Amniotic stem cell (primary cell): ENCODE measurements around the gene IL1RAPL1.
A peak's percentile ranks its signal among the peaks of the same experiment; 100 is the strongest.
"Not testable (repeated sequence)": the region's sequence is repeated elsewhere in the genome, so short reads cannot be mapped to it uniquely, and the experiment has no call there.

Experiments
- DNase-seq: peaks from one replicate; lab custom pipeline; 2025; lab: John Stamatoyannopoulos, UW

Gene IL1RAPL1

GRCh38 chrX:28787206-28787605 is 200.0 kb downstream of the IL1RAPL1 start:
- DNase-seq = peak; percentile 11

DNA sequence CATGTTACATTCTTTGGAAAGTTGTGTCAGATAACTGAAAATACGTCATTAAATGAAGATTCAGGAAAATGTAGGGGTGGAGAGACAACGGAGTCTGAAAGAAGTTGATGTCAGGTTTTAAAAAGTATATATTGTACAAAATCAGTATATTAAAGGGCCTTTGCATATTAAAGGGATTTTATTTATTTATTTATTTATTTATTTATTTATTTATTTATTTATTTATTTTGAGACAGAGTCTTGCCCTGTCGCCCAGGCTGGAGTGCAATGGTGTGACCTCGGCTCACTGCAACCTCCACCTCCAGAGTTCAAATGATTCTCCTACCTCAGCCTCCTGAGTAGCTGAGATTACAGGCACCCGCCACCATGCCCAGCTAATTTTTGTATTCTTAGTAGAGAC is 213.4 kb downstream of the IL1RAPL1 start:
- not testable (repeated sequence) for DNase-seq

GRCh38 chrX:28802625-28803024 is 215.4 kb downstream of the IL1RAPL1 start:
- DNase-seq = no peak

DNA sequence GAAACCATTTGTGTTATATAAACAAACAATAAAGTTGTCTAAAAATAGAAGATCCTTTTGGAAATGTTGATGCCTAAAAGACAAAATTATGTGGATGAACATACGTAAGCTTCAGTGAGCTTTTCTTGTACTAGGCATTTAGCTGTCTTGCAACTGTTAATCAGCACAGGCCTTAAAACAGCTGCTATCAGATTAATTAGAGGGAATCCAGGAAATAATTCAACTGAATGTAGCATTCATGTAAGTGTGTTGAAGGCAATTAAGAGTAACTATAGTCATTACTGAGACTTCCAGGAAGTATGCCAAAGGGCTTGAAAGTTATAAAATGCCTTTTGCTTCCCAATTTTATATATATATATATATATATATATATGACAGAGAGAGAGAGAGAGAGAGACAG is 248.7 kb downstream of the IL1RAPL1 start:
- no peak for DNase-seq

- no peak for DNase-seq
Observed at GRCh38 chrX:28843817-28844216, 256.6 kb downstream of the IL1RAPL1 start.

DNA sequence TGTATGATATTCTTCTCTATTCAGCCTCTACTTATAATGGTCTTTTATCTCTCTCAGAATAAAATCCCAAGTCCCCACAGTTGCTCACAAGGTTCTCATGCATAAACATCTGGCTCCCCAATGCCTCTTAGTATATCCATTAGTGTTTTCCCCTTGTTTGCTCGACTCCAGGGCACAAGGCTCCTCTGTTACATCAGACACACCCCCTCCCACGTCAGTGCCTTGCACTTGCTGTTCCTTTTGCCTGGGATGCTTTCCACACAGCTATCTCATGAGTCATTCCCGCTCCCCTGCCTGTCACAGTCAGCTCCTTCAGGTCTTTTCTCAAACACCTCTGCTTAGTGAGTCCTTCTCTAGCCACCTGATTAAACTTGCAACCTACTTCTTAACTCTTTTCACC is 260.2 kb downstream of the IL1RAPL1 start:
- no peak for DNase-seq

DNA sequence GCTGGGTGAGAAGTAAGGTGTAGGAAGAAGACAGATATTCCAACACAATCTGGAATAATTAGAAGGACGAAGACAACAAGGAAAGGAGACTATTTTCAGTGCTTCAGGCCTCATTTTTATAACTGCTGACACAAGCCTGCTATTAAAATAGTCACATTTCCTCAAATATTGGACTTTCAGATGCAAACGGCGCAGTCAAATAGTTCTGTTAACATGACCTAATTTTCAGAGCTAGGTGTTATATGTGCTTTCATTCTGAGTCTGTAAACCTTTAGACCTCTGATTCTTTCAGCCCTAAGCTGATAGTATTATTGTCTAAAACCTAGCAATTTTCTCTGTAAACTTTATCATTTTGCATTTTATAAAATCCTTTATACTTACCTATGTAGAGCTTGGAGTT is 261.5 kb downstream of the IL1RAPL1 start:
- DNase-seq = no peak

DNA sequence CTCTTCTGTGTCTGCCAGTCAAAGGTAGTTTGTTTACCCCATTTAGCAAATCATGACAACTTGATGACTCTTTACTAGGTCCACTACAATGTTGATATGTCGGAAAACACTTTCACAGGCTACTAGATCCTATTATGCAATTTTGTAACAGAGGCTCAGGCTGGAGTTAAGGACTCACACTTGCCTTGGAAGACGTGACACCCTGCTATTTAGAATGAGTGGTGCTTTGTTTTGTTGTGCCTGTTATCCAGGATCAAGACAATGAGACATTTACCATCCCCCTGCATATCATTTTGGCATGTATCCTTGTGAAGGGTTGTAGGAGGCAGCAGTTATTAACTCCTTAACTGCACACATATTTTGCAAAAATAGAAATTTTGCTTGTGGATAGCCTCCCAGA is 263.7 kb downstream of the IL1RAPL1 start:
- DNase-seq = no peak

- DNase-seq = no peak
Observed at GRCh38 chrX:28851871-28852270, 264.6 kb downstream of the IL1RAPL1 start.

DNA sequence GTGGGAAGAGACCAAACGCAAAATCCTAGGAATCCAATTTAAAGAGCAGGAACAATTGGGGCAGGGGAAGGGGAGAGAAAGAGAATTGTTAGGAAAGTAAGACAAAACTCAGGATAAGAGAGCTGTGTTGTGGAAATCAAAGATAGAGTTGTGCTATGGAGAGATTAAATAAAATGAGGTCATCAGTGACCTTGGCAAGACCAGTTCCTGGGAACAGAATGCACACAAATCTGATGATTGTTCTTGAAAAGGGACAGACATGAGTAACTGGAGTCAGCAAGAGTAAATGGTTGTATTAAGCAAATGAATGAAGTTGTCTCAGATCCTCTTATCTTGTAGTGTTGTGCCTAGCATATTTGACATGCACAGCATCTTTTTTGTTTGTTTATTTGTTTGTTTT is 267.4 kb downstream of the IL1RAPL1 start:
- DNase-seq = no peak

GRCh38 chrX:28876408-28876807 is 289.2 kb downstream of the IL1RAPL1 start:
- no peak for DNase-seq

- DNase-seq = no peak
Observed at GRCh38 chrX:28876901-28877300, 289.7 kb downstream of the IL1RAPL1 start.

DNA sequence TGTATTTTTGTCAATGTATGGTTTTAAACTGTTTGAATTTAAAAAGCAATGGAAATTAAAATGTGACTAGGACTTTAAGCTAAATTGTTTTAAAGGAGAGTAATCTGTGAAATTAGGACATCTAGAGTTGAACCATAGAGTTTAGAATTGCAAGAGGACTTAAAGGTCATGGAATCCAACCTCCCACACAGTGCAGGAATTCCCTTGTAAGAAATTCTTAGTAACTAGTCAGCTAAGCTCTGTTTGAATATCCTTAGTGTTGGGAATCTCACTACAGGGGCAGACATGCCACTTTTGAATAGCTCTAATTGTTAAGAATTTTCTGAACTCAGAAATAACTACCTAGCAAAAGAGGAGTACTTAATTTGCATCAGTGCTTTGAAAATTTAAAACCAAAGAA is 292.9 kb downstream of the IL1RAPL1 start:
- DNase-seq = no peak

GRCh38 chrX:28884823-28885222 is 297.6 kb downstream of the IL1RAPL1 start:
- DNase-seq = no peak

DNA sequence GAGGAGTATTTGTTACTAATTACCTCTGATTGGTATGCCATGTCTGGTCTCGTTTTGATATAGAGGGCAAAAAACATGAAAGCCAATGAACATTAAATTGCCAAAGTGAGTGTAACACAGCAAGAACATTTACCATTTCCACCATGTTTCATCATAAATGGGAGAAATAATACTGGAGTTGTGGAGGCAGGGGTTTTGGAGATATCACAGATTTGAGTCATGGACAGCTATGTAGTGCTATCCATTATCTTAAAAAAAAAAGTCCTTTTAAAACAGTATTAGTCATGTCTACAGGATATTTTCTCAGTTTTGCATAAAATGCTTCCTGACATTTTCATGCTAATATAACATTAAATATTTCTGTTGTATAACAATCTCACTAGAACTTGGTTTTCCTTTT is 301.2 kb downstream of the IL1RAPL1 start:
- DNase-seq = no peak

DNA sequence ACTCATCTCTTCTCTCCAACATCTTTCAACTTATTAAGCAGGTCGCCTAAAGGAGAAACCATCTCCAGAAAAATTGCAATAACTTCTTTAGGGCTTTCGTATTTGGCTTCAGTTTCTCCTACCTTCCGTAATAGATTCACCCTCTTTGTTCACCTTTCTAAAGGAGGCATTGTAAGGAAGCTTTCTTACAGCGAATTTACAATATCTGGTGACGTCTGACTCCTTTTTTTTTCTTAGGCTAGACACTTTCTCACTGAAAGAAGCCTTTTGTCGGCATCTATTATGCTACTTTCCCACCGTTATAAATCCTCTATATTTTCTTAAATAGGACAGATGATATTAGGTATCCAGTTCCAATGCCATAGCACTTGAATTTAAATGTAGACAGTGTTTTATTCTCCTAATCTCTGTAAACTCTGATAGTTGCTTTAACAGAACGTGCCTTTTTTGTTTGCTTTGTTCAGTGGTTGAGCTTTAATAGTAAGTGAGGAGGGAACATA is 302.4 kb downstream of the IL1RAPL1 start:
- no peak for DNase-seq

- DNase-seq = no peak
Observed at GRCh38 chrX:28901637-28902036, 314.4 kb downstream of the IL1RAPL1 start.

GRCh38 chrX:28910487-28910886 is 323.2 kb downstream of the IL1RAPL1 start:
- DNase-seq = no peak

GRCh38 chrX:28920153-28920943 is 333.1 kb downstream of the IL1RAPL1 start:
- DNase-seq = no peak

- DNase-seq = no peak
Observed at GRCh38 chrX:28922106-28922505, 334.9 kb downstream of the IL1RAPL1 start.

- no peak for DNase-seq
Observed at GRCh38 chrX:28946846-28947245, 359.6 kb downstream of the IL1RAPL1 start.

DNA sequence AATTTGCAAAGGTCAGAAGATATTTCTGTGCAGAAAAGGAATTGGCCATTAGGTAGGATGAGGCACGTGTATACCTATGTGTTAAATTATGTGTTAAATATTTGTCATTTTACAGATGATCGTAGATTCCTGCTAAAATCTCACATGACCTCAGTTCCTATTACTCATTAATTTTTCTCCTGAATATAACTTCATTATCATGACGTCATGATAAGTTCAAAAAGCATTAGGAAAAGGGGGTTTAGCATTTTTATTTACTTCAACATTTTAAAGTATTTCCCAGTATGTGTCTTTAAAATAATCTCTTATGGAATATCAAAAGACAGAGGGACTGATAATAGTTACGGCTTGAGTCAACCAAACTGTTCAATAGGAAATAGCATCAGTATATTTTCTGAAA is 372.8 kb downstream of the IL1RAPL1 start:
- no peak for DNase-seq

GRCh38 chrX:28966331-28966730 is 379.1 kb downstream of the IL1RAPL1 start:
- DNase-seq = no peak

DNA sequence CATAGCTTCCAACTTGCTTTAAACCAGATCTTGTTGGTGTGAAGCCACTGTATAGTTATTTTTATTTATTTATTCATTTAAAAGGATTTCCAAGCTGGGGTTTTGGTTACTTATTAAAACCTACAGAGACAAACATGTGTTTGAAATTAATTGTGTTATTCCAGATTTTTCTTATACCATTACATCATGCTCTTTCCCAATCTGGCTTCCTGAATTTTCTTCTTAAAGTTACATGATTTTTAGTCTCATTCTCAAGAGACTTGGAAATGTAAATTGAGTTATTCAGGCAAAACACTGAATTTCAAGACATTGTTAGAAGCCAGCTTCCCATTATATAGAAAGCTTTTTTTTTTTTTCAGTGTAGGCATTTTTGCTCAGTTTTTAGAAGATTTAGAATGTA is 381.9 kb downstream of the IL1RAPL1 start:
- DNase-seq = no peak
